Measurements from ENCODE around the gene PTPN20.
"Not testable (repeated sequence)": the region's sequence is repeated elsewhere in the genome, so short reads cannot be mapped to it uniquely, and the experiment has no call there.

PTPN20 gene, protein sequence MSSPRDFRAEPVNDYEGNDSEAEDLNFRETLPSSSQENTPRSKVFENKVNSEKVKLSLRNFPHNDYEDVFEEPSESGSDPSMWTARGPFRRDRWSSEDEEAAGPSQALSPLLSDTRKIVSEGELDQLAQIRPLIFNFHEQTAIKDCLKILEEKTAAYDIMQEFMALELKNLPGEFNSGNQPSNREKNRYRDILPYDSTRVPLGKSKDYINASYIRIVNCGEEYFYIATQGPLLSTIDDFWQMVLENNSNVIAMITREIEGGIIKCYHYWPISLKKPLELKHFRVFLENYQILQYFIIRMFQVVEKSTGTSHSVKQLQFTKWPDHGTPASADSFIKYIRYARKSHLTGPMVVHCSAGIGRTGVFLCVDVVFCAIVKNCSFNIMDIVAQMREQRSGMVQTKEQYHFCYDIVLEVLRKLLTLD

GRCh38 chr10:46911144-46911876 lies at the start of gene PTPN20:
TSS of gene PTPN20 (plus strand) at chr10:46911428. CDS start at chr10:46932500, 21,072 bp downstream.
- not testable (repeated sequence) for DNase-seq (ENCODE audit: low spot score in 2 of 2)

GRCh38 chr10:46869716-46870115 lies 41.5 kb upstream of the PTPN20 start:
- not testable (repeated sequence) for H3K27me3 Mint-ChIP-seq; H3K4me3 Mint-ChIP-seq; ATAC-seq (replicated peaks; ENCODE audit: extremely low read depth, poor library complexity, severe bottlenecking); H3K27ac Mint-ChIP-seq (ENCODE audit: low read depth); H3K9me3 Mint-ChIP-seq; DNase-seq (ENCODE audit: low spot score in 2 of 2); H3K36me3 Mint-ChIP-seq (ENCODE audit: insufficient read depth); H3K4me1 Mint-ChIP-seq

More at GRCh38 chr10:46911144-46911876, at the start of gene PTPN20:
- peak within 1 kb of the TSS; percentile 48 for H3K4me3 Mint-ChIP-seq
- not testable (repeated sequence) for H3K9me3 Mint-ChIP-seq; H3K27ac Mint-ChIP-seq (ENCODE audit: low read depth); H3K27me3 Mint-ChIP-seq; H3K4me1 Mint-ChIP-seq; H3K36me3 Mint-ChIP-seq (ENCODE audit: insufficient read depth)
- ATAC-seq (replicated peaks; ENCODE audit: extremely low read depth, poor library complexity, severe bottlenecking): peak; percentile 31

GRCh38 chr10:46871583-46871982 lies 39.6 kb upstream of the PTPN20 start:
- H3K36me3 Mint-ChIP-seq (ENCODE audit: insufficient read depth); ATAC-seq (replicated peaks; ENCODE audit: extremely low read depth, poor library complexity, severe bottlenecking); H3K27ac Mint-ChIP-seq (ENCODE audit: low read depth); H3K4me1 Mint-ChIP-seq; H3K9me3 Mint-ChIP-seq; DNase-seq (ENCODE audit: low spot score in 2 of 2); H3K4me3 Mint-ChIP-seq; H3K27me3 Mint-ChIP-seq: not testable (repeated sequence)

DNA sequence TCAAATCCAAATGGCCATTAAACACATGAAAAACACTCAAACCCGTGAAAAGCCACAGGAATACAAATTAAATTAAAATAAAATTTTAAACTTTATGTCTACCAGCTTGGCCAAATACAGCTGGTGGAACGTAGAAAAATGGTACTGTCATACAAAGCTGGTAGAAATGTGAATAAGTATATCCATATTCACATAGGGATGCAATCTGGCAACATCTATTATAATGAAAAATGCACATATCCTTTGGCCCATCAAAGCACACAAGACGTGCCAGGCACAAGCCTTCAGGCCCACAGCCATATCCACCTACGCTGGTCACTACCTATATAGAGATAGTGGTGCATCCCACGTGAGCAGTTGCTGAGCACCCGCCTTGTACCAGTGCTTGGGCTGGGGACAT lies 35.9 kb upstream of the PTPN20 start:
- DNase-seq (ENCODE audit: low spot score in 2 of 2); H3K27me3 Mint-ChIP-seq; H3K9me3 Mint-ChIP-seq; ATAC-seq (replicated peaks; ENCODE audit: extremely low read depth, poor library complexity, severe bottlenecking); H3K4me3 Mint-ChIP-seq; H3K36me3 Mint-ChIP-seq (ENCODE audit: insufficient read depth); H3K4me1 Mint-ChIP-seq; H3K27ac Mint-ChIP-seq (ENCODE audit: low read depth): not testable (repeated sequence)

GRCh38 chr10:46876773-46877172 lies 34.5 kb upstream of the PTPN20 start:
- not testable (repeated sequence) for ATAC-seq (replicated peaks; ENCODE audit: extremely low read depth, poor library complexity, severe bottlenecking); H3K9me3 Mint-ChIP-seq; H3K36me3 Mint-ChIP-seq (ENCODE audit: insufficient read depth); H3K4me3 Mint-ChIP-seq; H3K4me1 Mint-ChIP-seq; DNase-seq (ENCODE audit: low spot score in 2 of 2); H3K27me3 Mint-ChIP-seq; H3K27ac Mint-ChIP-seq (ENCODE audit: low read depth)

- not testable (repeated sequence) for ATAC-seq (replicated peaks; ENCODE audit: extremely low read depth, poor library complexity, severe bottlenecking); H3K9me3 Mint-ChIP-seq; H3K36me3 Mint-ChIP-seq (ENCODE audit: insufficient read depth); H3K4me1 Mint-ChIP-seq; H3K27ac Mint-ChIP-seq (ENCODE audit: low read depth); H3K4me3 Mint-ChIP-seq; DNase-seq (ENCODE audit: low spot score in 2 of 2); H3K27me3 Mint-ChIP-seq
These were observed 32.5 kb upstream of the PTPN20 start for GRCh38 chr10:46878761-46879160.

GRCh38 chr10:46890813-46891611 lies 20.2 kb upstream of the PTPN20 start:
- H3K27ac Mint-ChIP-seq (ENCODE audit: low read depth); H3K27me3 Mint-ChIP-seq; ATAC-seq (replicated peaks; ENCODE audit: extremely low read depth, poor library complexity, severe bottlenecking); H3K36me3 Mint-ChIP-seq (ENCODE audit: insufficient read depth); H3K4me3 Mint-ChIP-seq; H3K9me3 Mint-ChIP-seq; DNase-seq (ENCODE audit: low spot score in 2 of 2); H3K4me1 Mint-ChIP-seq: not testable (repeated sequence)

DNA sequence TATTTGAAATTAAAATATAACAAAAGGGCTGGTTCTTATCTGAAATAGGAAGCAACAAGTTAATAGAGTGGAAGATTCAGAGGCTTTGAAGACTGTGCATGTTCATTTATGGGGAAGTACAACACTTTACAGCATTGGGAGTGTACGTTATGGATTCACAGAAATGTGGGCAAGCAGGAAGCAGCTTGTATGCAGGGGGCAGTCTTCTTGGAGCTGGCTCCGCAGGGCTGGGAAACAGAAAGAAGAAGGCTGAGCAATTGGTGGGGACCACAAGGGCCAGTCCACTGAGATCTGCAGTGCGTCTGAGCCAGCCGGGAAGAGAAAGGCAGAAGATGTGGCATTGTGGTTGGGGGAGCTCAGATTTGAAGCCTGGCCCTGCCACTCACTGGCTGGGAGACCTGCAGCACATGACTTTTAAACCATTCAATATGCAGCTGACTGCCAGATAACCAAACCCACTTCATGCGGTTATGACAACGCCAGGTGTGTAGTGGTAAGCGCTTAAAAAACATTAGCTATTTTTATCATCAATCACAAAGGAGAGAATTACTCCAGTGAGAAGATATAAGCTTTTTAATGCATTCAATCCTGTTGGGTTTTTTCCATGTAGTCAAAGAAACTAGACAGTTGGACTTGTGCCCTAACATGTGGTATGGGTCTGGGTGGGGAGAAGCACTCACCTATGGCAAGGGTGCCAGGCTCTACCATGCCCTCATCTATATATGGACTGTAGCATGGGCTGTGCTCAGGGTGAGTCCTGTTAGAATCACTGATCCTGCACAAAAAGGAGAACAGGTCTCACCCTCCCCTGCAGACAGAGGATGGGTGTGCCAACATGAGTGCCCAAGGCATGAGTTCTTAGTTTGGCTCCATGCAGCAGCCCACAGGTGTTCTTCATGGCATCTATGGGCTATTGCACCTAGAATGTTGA lies 14.2 kb upstream of the PTPN20 start:
- H3K36me3 Mint-ChIP-seq (ENCODE audit: insufficient read depth); H3K4me1 Mint-ChIP-seq; ATAC-seq (replicated peaks; ENCODE audit: extremely low read depth, poor library complexity, severe bottlenecking); H3K27ac Mint-ChIP-seq (ENCODE audit: low read depth); DNase-seq (ENCODE audit: low spot score in 2 of 2); H3K9me3 Mint-ChIP-seq; H3K27me3 Mint-ChIP-seq; H3K4me3 Mint-ChIP-seq: not testable (repeated sequence)

DNA sequence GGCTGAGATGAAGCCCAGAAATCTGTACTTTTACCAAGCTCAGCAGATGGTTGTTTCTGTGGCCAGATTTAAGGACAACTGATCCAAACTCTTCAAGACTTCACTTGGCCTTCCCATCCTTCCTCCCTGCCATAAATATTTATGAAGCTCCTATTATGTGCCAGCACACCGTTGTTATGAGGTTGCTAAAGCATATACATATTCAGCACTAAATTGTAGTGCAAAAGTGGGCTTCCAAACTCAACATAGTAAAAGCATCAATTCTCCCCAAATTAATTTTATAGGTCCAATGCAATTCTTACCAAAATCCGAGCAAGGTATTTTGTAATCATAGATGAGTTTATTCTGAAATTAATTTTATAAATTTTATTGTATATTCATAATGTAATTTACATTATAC lies 10.0 kb upstream of the PTPN20 start:
- H3K4me3 Mint-ChIP-seq; DNase-seq (ENCODE audit: low spot score in 2 of 2); H3K27ac Mint-ChIP-seq (ENCODE audit: low read depth); H3K4me1 Mint-ChIP-seq; H3K27me3 Mint-ChIP-seq; H3K36me3 Mint-ChIP-seq (ENCODE audit: insufficient read depth); H3K9me3 Mint-ChIP-seq; ATAC-seq (replicated peaks; ENCODE audit: extremely low read depth, poor library complexity, severe bottlenecking): not testable (repeated sequence)

DNA sequence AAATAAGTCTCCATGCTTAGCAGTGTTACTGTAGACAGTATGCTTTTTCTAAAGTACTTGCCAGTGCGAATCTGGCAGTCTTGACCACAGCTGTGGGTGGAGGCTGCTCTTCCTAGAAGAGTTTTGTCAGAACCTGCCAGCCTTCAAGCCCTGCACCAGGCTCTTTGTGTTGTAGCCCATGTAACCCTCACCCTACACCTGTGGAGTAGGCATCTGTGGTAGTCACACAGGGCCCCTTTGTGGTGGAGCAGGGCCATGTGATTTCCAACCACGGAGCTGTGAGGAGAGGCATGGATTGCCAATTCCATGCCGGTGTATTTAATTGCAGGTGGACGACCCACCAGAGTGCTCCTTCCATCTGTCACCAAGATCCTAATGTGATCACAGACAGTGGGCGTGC lies 7.4 kb upstream of the PTPN20 start:
- not testable (repeated sequence) for ATAC-seq (replicated peaks; ENCODE audit: extremely low read depth, poor library complexity, severe bottlenecking); DNase-seq (ENCODE audit: low spot score in 2 of 2); H3K36me3 Mint-ChIP-seq (ENCODE audit: insufficient read depth); H3K27ac Mint-ChIP-seq (ENCODE audit: low read depth); H3K4me1 Mint-ChIP-seq; H3K4me3 Mint-ChIP-seq; H3K27me3 Mint-ChIP-seq; H3K9me3 Mint-ChIP-seq

- not testable (repeated sequence) for H3K27me3 Mint-ChIP-seq; H3K9me3 Mint-ChIP-seq; H3K36me3 Mint-ChIP-seq (ENCODE audit: insufficient read depth); DNase-seq (ENCODE audit: low spot score in 2 of 2); H3K4me1 Mint-ChIP-seq; H3K4me3 Mint-ChIP-seq; ATAC-seq (replicated peaks; ENCODE audit: extremely low read depth, poor library complexity, severe bottlenecking); H3K27ac Mint-ChIP-seq (ENCODE audit: low read depth)
These were observed 4.9 kb upstream of the PTPN20 start for GRCh38 chr10:46906359-46906758.

Data from central memory CD8-positive, alpha-beta T cell (primary cell).